ENCODE data around the gene RCAN1.

GRCh38 chr21:34596561-34597271 is 18.2 kb downstream of the RCAN1 start:
- no peak for TF ChIP-seq POLR2A (IDR thresholded peaks at IDR 0.05; ENCODE audit: low read depth, low read length)
- TF ChIP-seq CTCF (conservative IDR thresholded peaks at IDR 0.05; ENCODE audit: low read depth, low read length) = no peak
- TF ChIP-seq FOS (IDR thresholded peaks at IDR 0.05; ENCODE audit: low read depth, low read length) = no peak
- no peak for TF ChIP-seq USF2 (IDR thresholded peaks at IDR 0.05; ENCODE audit: low read depth, low read length)
- TF ChIP-seq SMC3 (IDR thresholded peaks at IDR 0.05; ENCODE audit: low read depth, low read length) = no peak
- TF ChIP-seq NFE2L2 (IDR thresholded peaks at IDR 0.05; ENCODE audit: low read depth, low read length) = no peak
- no peak for TF ChIP-seq RAD21 (IDR thresholded peaks at IDR 0.05; ENCODE audit: low read length)
- no peak for TF ChIP-seq BHLHE40 (IDR thresholded peaks at IDR 0.05; ENCODE audit: low read depth, low read length)

All from IMR-90 (cell line).